HepG2 (cell line): ENCODE data around the gene NRP1.

Experiments
- BHLHE40 ChIP-seq: IDR thresholded peaks from 2 replicates; pipeline ENCODE4 v1.6.1; 2011; ENCODE audit warnings: low read length, improper control_type of control experiment
- JUND ChIP-seq: sonication (generic); formaldehyde crosslinking; IDR thresholded peaks from 2 replicates; pipeline ENCODE4 v1.8.0; 2022; ENCODE audit warnings: mild to moderate bottlenecking, missing genetic modification reagents
- MTA3 ChIP-seq: sonication (generic); formaldehyde crosslinking; IDR thresholded peaks from 2 replicates; pipeline ENCODE4 v1.4.0; 2020; ENCODE audit warnings: missing genetic modification reagents
- PRMT3 ChIP-seq: sonication (generic); formaldehyde crosslinking; IDR thresholded peaks from 2 replicates; pipeline ENCODE4 v1.8.1; 2022; ENCODE audit warnings: low read depth, mild to moderate bottlenecking, moderate library complexity, missing genetic modification reagents, borderline replicate concordance
- TAF1 ChIP-seq: sonication (generic); formaldehyde crosslinking; IDR thresholded peaks from 2 replicates; pipeline ENCODE4 v1.4.0; 2020; ENCODE audit warnings: missing genetic modification reagents
- ZBTB3 ChIP-seq: sonication (generic); formaldehyde crosslinking; IDR thresholded peaks from 2 replicates; pipeline ENCODE4 v1.4.0; 2020; ENCODE audit warnings: low read depth, mild to moderate bottlenecking, moderate library complexity, missing genetic modification reagents, borderline replicate concordance
- ZSCAN25 ChIP-seq: sonication (generic); formaldehyde crosslinking; IDR thresholded peaks from 2 replicates; pipeline ENCODE4 v1.8.0; 2022; ENCODE audit warnings: mild to moderate bottlenecking, missing genetic modification reagents
- TF ChIP-seq, protein P1 (sequence below): sonication (generic); formaldehyde crosslinking; IDR thresholded peaks from 2 replicates; pipeline ENCODE4 v1.4.0; 2020; ENCODE audit warnings: missing genetic modification reagents, borderline replicate concordance
- TF ChIP-seq, protein P2 (sequence below): sonication (generic); formaldehyde crosslinking; IDR thresholded peaks from 2 replicates; pipeline ENCODE4 v1.5.0; 2020; ENCODE audit warnings: mild to moderate bottlenecking, missing genetic modification reagents, moderate library complexity

DNA sequence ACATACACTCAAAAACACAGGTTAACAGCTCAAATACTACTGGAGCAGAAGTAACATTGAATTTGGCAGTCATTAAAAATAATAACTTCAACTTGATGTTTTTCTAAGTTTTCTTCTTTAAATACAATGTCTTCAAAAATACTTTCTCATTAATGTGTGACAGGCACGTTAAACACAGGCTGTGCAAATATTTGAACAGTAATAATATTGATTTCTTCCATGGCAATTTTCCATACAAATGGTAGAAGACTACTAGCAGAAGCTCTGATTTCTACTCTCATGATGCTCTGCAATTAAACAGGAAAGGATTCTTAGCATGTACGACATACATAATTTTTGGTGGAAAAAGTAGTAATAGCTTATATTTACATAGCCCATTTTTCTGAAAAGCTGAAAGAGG is 47.4 kb downstream of the NRP1 start:
- TF ChIP-seq, protein P1, sequence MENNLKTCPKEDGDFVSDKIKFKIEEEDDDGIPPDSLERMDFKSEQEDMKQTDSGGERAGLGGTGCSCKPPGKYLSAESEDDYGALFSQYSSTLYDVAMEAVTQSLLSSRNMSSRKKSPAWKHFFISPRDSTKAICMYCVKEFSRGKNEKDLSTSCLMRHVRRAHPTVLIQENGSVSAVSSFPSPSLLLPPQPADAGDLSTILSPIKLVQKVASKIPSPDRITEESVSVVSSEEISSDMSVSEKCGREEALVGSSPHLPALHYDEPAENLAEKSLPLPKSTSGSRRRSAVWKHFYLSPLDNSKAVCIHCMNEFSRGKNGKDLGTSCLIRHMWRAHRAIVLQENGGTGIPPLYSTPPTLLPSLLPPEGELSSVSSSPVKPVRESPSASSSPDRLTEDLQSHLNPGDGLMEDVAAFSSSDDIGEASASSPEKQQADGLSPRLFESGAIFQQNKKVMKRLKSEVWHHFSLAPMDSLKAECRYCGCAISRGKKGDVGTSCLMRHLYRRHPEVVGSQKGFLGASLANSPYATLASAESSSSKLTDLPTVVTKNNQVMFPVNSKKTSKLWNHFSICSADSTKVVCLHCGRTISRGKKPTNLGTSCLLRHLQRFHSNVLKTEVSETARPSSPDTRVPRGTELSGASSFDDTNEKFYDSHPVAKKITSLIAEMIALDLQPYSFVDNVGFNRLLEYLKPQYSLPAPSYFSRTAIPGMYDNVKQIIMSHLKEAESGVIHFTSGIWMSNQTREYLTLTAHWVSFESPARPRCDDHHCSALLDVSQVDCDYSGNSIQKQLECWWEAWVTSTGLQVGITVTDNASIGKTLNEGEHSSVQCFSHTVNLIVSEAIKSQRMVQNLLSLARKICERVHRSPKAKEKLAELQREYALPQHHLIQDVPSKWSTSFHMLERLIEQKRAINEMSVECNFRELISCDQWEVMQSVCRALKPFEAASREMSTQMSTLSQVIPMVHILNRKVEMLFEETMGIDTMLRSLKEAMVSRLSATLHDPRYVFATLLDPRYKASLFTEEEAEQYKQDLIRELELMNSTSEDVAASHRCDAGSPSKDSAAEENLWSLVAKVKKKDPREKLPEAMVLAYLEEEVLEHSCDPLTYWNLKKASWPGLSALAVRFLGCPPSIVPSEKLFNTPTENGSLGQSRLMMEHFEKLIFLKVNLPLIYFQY = no peak
- TF ChIP-seq, protein P2, sequence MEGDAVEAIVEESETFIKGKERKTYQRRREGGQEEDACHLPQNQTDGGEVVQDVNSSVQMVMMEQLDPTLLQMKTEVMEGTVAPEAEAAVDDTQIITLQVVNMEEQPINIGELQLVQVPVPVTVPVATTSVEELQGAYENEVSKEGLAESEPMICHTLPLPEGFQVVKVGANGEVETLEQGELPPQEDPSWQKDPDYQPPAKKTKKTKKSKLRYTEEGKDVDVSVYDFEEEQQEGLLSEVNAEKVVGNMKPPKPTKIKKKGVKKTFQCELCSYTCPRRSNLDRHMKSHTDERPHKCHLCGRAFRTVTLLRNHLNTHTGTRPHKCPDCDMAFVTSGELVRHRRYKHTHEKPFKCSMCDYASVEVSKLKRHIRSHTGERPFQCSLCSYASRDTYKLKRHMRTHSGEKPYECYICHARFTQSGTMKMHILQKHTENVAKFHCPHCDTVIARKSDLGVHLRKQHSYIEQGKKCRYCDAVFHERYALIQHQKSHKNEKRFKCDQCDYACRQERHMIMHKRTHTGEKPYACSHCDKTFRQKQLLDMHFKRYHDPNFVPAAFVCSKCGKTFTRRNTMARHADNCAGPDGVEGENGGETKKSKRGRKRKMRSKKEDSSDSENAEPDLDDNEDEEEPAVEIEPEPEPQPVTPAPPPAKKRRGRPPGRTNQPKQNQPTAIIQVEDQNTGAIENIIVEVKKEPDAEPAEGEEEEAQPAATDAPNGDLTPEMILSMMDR (CRISPR knock-in tag) = no peak
- TF ChIP-seq TAF1 (CRISPR knock-in tag) (no peak), PRMT3 (CRISPR knock-in tag) (no peak), JUND (CRISPR knock-in tag) (no peak), ZBTB3 (CRISPR knock-in tag) (no peak), MTA3 (CRISPR knock-in tag) (no peak), ZSCAN25 (CRISPR knock-in tag) (no peak), BHLHE40 (peak; percentile 57; the same call in 1 of the 2 replicates)
